Natural killer cell (primary cell): ENCODE measurements around the gene SYNPR. TPM values are rescaled to one million over a fixed set of nuclear protein-coding genes. Genes with fewer than 3 reads are reported as not detected.

Experiments used
- ATAC-seq, 3 donors: fragments of 150-1000 bp in 2 of 3; fragments of 200-7000 bp in 1 of 3; cut with Tn5 transposase; 1 replicate in 1 of 3; 2 replicates in 2 of 3; pipeline ENCODE4 v1.10.0; 2021; ENCODE audit warnings: mild to moderate bottlenecking in 2 of 3, moderate library complexity in 2 of 3
- DNase-seq, 2 donors: peaks; one replicate each; pipeline versions ENCODE4 v3.0.0 to v3.0.0-alpha.2; 2013 to 2021; ENCODE audit warnings: mixed read lengths in 1 of 2
- H3K27ac ChIP-seq: one replicate; pipeline ENCODE4 v1.5.1; 2013; ENCODE audit warnings: mild to moderate bottlenecking, low read length
- H3K27me3 ChIP-seq: one replicate; pipeline ENCODE4 v1.6.1; 2013; ENCODE audit warnings: low read length; ENCODE audit not compliant: control insufficient read depth, insufficient read depth
- H3K36me3 ChIP-seq: one replicate; pipeline ENCODE4 v1.6.1; 2013; ENCODE audit warnings: low read length; ENCODE audit not compliant: control insufficient read depth, insufficient read depth
- H3K4me1 ChIP-seq: one replicate; pipeline ENCODE4 v1.6.1; 2013; ENCODE audit warnings: low read length; ENCODE audit not compliant: control insufficient read depth, insufficient read depth
- H3K4me3 ChIP-seq: one replicate; pipeline ENCODE4 v1.5.1; 2013; ENCODE audit warnings: low read length
- H3K9me3 ChIP-seq: one replicate; pipeline ENCODE4 v1.6.1; 2013; ENCODE audit warnings: low read length; ENCODE audit not compliant: control insufficient read depth, insufficient read depth
- H3K27ac Mint-ChIP-seq, 2 donors: one replicate each; pipeline ENCODE4 v1.8.0; 2022; ENCODE audit warnings: mild to moderate bottlenecking in 2 of 2, mixed read lengths in 2 of 2, moderate library complexity in 1 of 2
- H3K27me3 Mint-ChIP-seq, 2 donors: one replicate each; pipeline ENCODE4 v1.8.0; 2022; ENCODE audit warnings: low read depth in 2 of 2, mixed read lengths in 2 of 2
- H3K36me3 Mint-ChIP-seq: one replicate; pipeline ENCODE4 v1.8.0; 2022; ENCODE audit warnings: mixed read lengths
- H3K4me1 Mint-ChIP-seq, 2 donors: one replicate each; pipeline ENCODE4 v1.8.0; 2022; ENCODE audit warnings: mixed read lengths in 2 of 2
- H3K4me3 Mint-ChIP-seq: one replicate; pipeline ENCODE4 v1.8.0; 2022; ENCODE audit warnings: mild to moderate bottlenecking, moderate library complexity, mixed read lengths
- H3K9me3 Mint-ChIP-seq, 2 donors: one replicate each; pipeline ENCODE4 v1.8.0; 2022; ENCODE audit warnings: mixed read lengths in 2 of 2
- WGBS: methylation state at CpG from one replicate; pipeline ENCODE4 v1.1.7; 2013; ENCODE audit warnings: missing lambda C conversion rate; ENCODE audit not compliant: insufficient coverage; 5-methylcytosine and 5-hydroxymethylcytosine counted together
- intact Hi-C: fragments of 100-400 bp; cut with micrococcal nuclease; formaldehyde crosslinking; loops from one replicate; pipeline ENCODE4 v1.14.2; 2022
- total RNA-seq, 4 donors: library from RNA; stranded (reverse); fragments of 120-200 nt in 1 of 4; gene quantifications; one replicate each; pipeline versions ENCODE4 v1.2.3 to v1.2.4, GENCODE V29; 2013 to 2022
- TF ChIP-seq, protein P1 (sequence below): fragments of 200-600 bp; IDR thresholded peaks from one replicate; pipeline ENCODE4 v1.8.0; 2022; ENCODE audit warnings: antibody characterized with exemption

The SYNPR gene
- total RNA-seq, 3 donors from 2014 or later (not counting 1 experiment from before 2014, with no cell fraction given): not detected

DNA sequence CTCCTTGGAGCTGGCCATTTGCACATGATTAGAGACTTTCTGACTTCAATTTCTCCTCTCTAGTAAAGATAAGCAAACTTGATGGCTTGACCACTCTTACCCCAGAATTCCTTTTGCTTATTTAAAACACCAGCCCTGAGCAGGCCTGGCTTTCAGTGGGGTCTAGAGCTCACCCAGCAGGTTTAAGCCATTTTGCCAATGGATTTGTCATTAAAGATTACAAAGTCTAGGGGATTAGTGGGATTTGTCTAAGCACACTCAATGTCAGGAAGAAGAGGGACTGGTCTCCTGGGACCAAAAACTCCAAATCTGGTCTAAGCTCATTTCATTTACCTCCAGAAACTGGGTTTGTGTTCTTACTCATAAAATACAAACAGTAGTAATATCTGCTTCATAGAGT, 317.1 kb downstream of the SYNPR start:
- H3K9me3 Mint-ChIP-seq: peaks cover 0 to 4% of the 10 kb centered on the region in 2 donors
- H3K36me3 Mint-ChIP-seq: no peaks in the 10 kb centered on the region
- no peaks in the 10 kb centered on the region for H3K4me1 Mint-ChIP-seq
- DNase-seq (no peak), ATAC-seq (no peak)
- H3K4me3 Mint-ChIP-seq: no peak overlapping the region
- H3K36me3 ChIP-seq: no peaks in the 10 kb centered on the region
- TF ChIP-seq, protein P1, sequence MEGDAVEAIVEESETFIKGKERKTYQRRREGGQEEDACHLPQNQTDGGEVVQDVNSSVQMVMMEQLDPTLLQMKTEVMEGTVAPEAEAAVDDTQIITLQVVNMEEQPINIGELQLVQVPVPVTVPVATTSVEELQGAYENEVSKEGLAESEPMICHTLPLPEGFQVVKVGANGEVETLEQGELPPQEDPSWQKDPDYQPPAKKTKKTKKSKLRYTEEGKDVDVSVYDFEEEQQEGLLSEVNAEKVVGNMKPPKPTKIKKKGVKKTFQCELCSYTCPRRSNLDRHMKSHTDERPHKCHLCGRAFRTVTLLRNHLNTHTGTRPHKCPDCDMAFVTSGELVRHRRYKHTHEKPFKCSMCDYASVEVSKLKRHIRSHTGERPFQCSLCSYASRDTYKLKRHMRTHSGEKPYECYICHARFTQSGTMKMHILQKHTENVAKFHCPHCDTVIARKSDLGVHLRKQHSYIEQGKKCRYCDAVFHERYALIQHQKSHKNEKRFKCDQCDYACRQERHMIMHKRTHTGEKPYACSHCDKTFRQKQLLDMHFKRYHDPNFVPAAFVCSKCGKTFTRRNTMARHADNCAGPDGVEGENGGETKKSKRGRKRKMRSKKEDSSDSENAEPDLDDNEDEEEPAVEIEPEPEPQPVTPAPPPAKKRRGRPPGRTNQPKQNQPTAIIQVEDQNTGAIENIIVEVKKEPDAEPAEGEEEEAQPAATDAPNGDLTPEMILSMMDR: no peak
- H3K9me3 ChIP-seq: no peaks in the 10 kb centered on the region
- no peak overlapping the region for H3K4me3 ChIP-seq
- H3K27ac Mint-ChIP-seq: no peak overlapping the region
- H3K27me3 ChIP-seq: no peaks in the 10 kb centered on the region
- no peak overlapping the region for H3K27ac ChIP-seq
- intact Hi-C loops: no loop called here
- no peaks in the 10 kb centered on the region for H3K27me3 Mint-ChIP-seq
- no peaks in the 10 kb centered on the region for H3K4me1 ChIP-seq

DNA sequence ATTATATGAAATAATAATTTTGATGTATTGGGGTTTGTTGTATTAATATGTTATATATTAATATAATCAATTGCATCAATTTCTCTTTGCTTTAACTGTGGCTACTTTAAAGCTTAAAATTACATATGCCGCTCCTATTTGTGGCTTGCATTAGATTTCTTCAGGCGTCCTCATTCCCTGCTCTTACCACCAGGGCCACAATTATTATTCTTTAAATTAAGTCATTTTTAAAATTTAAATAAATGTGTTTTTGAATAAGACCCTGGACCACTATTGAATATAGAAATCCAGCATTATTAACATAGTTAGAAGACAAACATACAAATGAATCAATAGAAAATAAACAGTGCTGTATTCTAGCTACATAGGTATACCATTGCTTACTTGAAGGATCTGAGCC, 318.9 kb downstream of the SYNPR start:
- Mint-ChIP-seq H3K4me1 (no peaks in the 10 kb centered on the region), H3K27ac (no peak overlapping the region), H3K9me3 (peaks cover 0 to 4% of the 10 kb centered on the region in 2 donors), H3K4me3 (no peak overlapping the region), H3K36me3 (no peaks in the 10 kb centered on the region), H3K27me3 (no peaks in the 10 kb centered on the region)
- no CpG with 5 or more reads among the region's 2 CpGs for WGBS
- Histone ChIP-seq H3K27ac (no peak overlapping the region), H3K4me1 (no peaks in the 10 kb centered on the region), H3K36me3 (no peaks in the 10 kb centered on the region), H3K9me3 (no peaks in the 10 kb centered on the region), H3K27me3 (no peaks in the 10 kb centered on the region), H3K4me3 (no peak overlapping the region)
- ATAC-seq (no peak), DNase-seq (no peak)
- TF ChIP-seq, protein P1: no peak
- intact Hi-C loops: no loop called here

- no peak overlapping the region for H3K27ac Mint-ChIP-seq
- H3K4me1 Mint-ChIP-seq: no peaks in the 10 kb centered on the region
- no peaks in the 10 kb centered on the region for H3K36me3 Mint-ChIP-seq
- intact Hi-C loops: no loop called here
- no peak overlapping the region for H3K4me3 Mint-ChIP-seq
- WGBS: 87% methylated on average over 2 of the region's 3 CpGs
- Histone ChIP-seq H3K4me3 (no peak overlapping the region), H3K9me3 (no peaks in the 10 kb centered on the region), H3K36me3 (no peaks in the 10 kb centered on the region), H3K27ac (no peak overlapping the region), H3K4me1 (no peaks in the 10 kb centered on the region), H3K27me3 (no peaks in the 10 kb centered on the region)
- ATAC-seq (no peak), DNase-seq (no peak)
- no peaks in the 10 kb centered on the region for H3K27me3 Mint-ChIP-seq
- H3K9me3 Mint-ChIP-seq: peaks cover 2 to 6% of the 10 kb centered on the region in 2 donors
- TF ChIP-seq, protein P1: no peak
Observed at GRCh38 chr3:63607716-63608115, 329.6 kb downstream of the SYNPR start.

GRCh38 chr3:63609408-63609807, 331.3 kb downstream of the SYNPR start:
- no peak for ATAC-seq
- H3K27ac Mint-ChIP-seq: no peak overlapping the region

More at GRCh38 chr3:63609408-63609807, 331.3 kb downstream of the SYNPR start:
- no peaks in the 10 kb centered on the region for H3K4me1 Mint-ChIP-seq
- Histone ChIP-seq H3K4me3 (no peak overlapping the region), H3K36me3 (no peaks in the 10 kb centered on the region), H3K27me3 (no peaks in the 10 kb centered on the region), H3K27ac (no peak overlapping the region), H3K4me1 (no peaks in the 10 kb centered on the region), H3K9me3 (no peaks in the 10 kb centered on the region)
- H3K9me3 Mint-ChIP-seq: peaks cover 2 to 5% of the 10 kb centered on the region in 2 donors
- intact Hi-C loops: no loop called here
- no peak overlapping the region for H3K4me3 Mint-ChIP-seq
- WGBS: 90% methylated on average over 7 of the region's 7 CpGs
- no peaks in the 10 kb centered on the region for H3K36me3 Mint-ChIP-seq
- TF ChIP-seq, protein P1: no peak
- DNase-seq: no peak
- no peaks in the 10 kb centered on the region for H3K27me3 Mint-ChIP-seq
